Endothelial cell of umbilical vein (primary cell): ENCODE results near the gene IL10RB.

Source experiments
- EZH2 ChIP-seq: IDR thresholded peaks from 2 replicates; pipeline ENCODE4 v1.6.1; 2012; ENCODE audit warnings: borderline replicate concordance, low read depth, mild to moderate bottlenecking, moderate library complexity, low read length, inconsistent platforms; ENCODE audit not compliant: severe bottlenecking
- POLR2A ChIP-seq: IDR thresholded peaks from 2 replicates; pipeline ENCODE4 v1.6.1; 2012; ENCODE audit warnings: low read depth, mild to moderate bottlenecking, control low read depth, low read length
- POLR2AphosphoS5 ChIP-seq: IDR thresholded peaks from 2 replicates; pipeline ENCODE4 v1.6.1; 2012; ENCODE audit warnings: low read depth, mild to moderate bottlenecking, control low read depth, low read length, moderate library complexity; ENCODE audit not compliant: insufficient read depth
- TF ChIP-seq, protein P1 (sequence below), 2 donors: IDR thresholded peaks; 1 replicate in 1 of 2; 2 replicates in 1 of 2; pipeline ENCODE4 v1.5.1; 2011; ENCODE audit warnings: low read length in 2 of 2, mild to moderate bottlenecking in 2 of 2, moderate library complexity in 2 of 2, control low read depth in 1 of 2, inconsistent platforms in 1 of 2, low read depth in 1 of 2; ENCODE audit not compliant: insufficient read depth in 1 of 2; ENCODE audit errors: extremely low read depth in 1 of 2

DNA sequence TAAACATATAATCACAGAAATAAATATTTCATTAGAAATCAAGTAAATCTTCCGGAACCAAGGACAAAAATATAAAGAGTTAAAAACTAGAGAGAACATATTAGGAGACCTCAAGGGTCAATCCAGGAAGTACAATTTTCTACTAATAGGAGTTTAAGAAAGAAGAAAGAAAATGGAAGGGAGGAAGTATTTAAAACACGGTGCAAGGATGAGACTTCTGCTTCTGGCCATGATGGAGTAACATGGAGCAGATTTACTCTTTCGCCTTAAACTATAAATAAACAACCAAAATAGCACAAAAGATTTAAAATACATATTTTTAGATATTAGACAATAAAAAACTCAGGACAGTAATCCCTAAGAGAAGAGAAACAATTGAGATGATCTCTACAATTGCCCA lies 46.0 kb downstream of the IL10RB start:
- no peak for TF ChIP-seq EZH2
- TF ChIP-seq, protein P1, sequence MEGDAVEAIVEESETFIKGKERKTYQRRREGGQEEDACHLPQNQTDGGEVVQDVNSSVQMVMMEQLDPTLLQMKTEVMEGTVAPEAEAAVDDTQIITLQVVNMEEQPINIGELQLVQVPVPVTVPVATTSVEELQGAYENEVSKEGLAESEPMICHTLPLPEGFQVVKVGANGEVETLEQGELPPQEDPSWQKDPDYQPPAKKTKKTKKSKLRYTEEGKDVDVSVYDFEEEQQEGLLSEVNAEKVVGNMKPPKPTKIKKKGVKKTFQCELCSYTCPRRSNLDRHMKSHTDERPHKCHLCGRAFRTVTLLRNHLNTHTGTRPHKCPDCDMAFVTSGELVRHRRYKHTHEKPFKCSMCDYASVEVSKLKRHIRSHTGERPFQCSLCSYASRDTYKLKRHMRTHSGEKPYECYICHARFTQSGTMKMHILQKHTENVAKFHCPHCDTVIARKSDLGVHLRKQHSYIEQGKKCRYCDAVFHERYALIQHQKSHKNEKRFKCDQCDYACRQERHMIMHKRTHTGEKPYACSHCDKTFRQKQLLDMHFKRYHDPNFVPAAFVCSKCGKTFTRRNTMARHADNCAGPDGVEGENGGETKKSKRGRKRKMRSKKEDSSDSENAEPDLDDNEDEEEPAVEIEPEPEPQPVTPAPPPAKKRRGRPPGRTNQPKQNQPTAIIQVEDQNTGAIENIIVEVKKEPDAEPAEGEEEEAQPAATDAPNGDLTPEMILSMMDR (IDR thresholded peaks at IDR 0.05; ENCODE audit: extremely low read depth in 1 of 2, insufficient read depth in 1 of 2, low read depth in 1 of 2, low read length in 2 of 2): no peak
- TF ChIP-seq POLR2A: no peak
- no peak for TF ChIP-seq POLR2AphosphoS5
